ENCODE results near the gene RALGAPA1.
"Not testable (repeated sequence)": the region's sequence is repeated elsewhere in the genome, so short reads cannot be mapped to it uniquely, and the experiment has no call there.

The RALGAPA1 gene

GRCh38 chr14:35741345-35742031 lies 67.6 kb downstream of the RALGAPA1 start:
- H3K36me3 ChIP-seq (ENCODE audit: insufficient read depth, low read length): no peaks in the 10 kb centered on the region
- no peaks in the 10 kb centered on the region for H3F3A ChIP-seq (ENCODE audit: insufficient read depth, low read length)
- no peak overlapping the region for H3K4me3 ChIP-seq (ENCODE audit: low read depth, low read length, poor library complexity, severe bottlenecking)

GRCh38 chr14:35740215-35740614 lies 68.9 kb downstream of the RALGAPA1 start:
- H3K9ac ChIP-seq (ENCODE audit: low read length): no peak overlapping the region
- no peaks in the 10 kb centered on the region for H3K79me2 ChIP-seq (ENCODE audit: insufficient read depth, low read length)
- H3K9me3 ChIP-seq (ENCODE audit: low read length): no peaks in the 10 kb centered on the region
- H3F3A ChIP-seq (ENCODE audit: insufficient read depth, low read length): no peaks in the 10 kb centered on the region
- no peak overlapping the region for H3K4me2 ChIP-seq (ENCODE audit: low read length)
- no peak overlapping the region for H2AFZ ChIP-seq (ENCODE audit: low read length)
- H3K27ac ChIP-seq (ENCODE audit: low read depth, low read length, poor library complexity, severe bottlenecking): no peak overlapping the region
- H3K9me2 ChIP-seq (ENCODE audit: low read depth, low read length): no peaks in the 10 kb centered on the region
- no peak for TF ChIP-seq CTCF (IDR thresholded peaks at IDR 0.05; ENCODE audit: low read length)
- TF ChIP-seq EZH2 (IDR thresholded peaks at IDR 0.05; ENCODE audit: borderline replicate concordance, low read length): no peak
- H4K20me1 ChIP-seq (ENCODE audit: insufficient read depth, low read length): no peaks in the 10 kb centered on the region
- H3K4me1 ChIP-seq (ENCODE audit: insufficient read depth, low read length, severe bottlenecking): no peaks in the 10 kb centered on the region
- no peaks in the 10 kb centered on the region for H3K36me3 ChIP-seq (ENCODE audit: insufficient read depth, low read length)
- no peaks in the 10 kb centered on the region for H3K27me3 ChIP-seq (ENCODE audit: insufficient read depth, low read length)
- H3K4me3 ChIP-seq (ENCODE audit: low read depth, low read length, poor library complexity, severe bottlenecking): no peak overlapping the region

More at GRCh38 chr14:35741345-35742031, 67.6 kb downstream of the RALGAPA1 start:
- H3K27ac ChIP-seq (ENCODE audit: low read depth, low read length, poor library complexity, severe bottlenecking): no peak overlapping the region
- H3K27me3 ChIP-seq (ENCODE audit: insufficient read depth, low read length): no peaks in the 10 kb centered on the region
- H4K20me1 ChIP-seq (ENCODE audit: insufficient read depth, low read length): no peaks in the 10 kb centered on the region
- H3K9me3 ChIP-seq (ENCODE audit: low read length): no peaks in the 10 kb centered on the region
- no peak overlapping the region for H3K9ac ChIP-seq (ENCODE audit: low read length)
- H3K79me2 ChIP-seq (ENCODE audit: insufficient read depth, low read length): no peaks in the 10 kb centered on the region
- TF ChIP-seq CTCF (IDR thresholded peaks at IDR 0.05; ENCODE audit: low read length): no peak
- no peak for TF ChIP-seq EZH2 (IDR thresholded peaks at IDR 0.05; ENCODE audit: borderline replicate concordance, low read length)
- no peaks in the 10 kb centered on the region for H3K4me1 ChIP-seq (ENCODE audit: insufficient read depth, low read length, severe bottlenecking)
- no peak overlapping the region for H2AFZ ChIP-seq (ENCODE audit: low read length)
- H3K4me2 ChIP-seq (ENCODE audit: low read length): no peak overlapping the region
- H3K9me2 ChIP-seq (ENCODE audit: low read depth, low read length): no peaks in the 10 kb centered on the region

GRCh38 chr14:35735163-35735562 lies 73.9 kb downstream of the RALGAPA1 start:
- not testable (repeated sequence) for H3K4me3 ChIP-seq (ENCODE audit: low read depth, low read length, poor library complexity, severe bottlenecking); H3K27ac ChIP-seq (ENCODE audit: low read depth, low read length, poor library complexity, severe bottlenecking); H3K36me3 ChIP-seq (ENCODE audit: insufficient read depth, low read length); H3K9me2 ChIP-seq (ENCODE audit: low read depth, low read length); H3K4me2 ChIP-seq (ENCODE audit: low read length); H3K79me2 ChIP-seq (ENCODE audit: insufficient read depth, low read length); H4K20me1 ChIP-seq (ENCODE audit: insufficient read depth, low read length); H3F3A ChIP-seq (ENCODE audit: insufficient read depth, low read length); H2AFZ ChIP-seq (ENCODE audit: low read length); H3K9me3 ChIP-seq (ENCODE audit: low read length); H3K27me3 ChIP-seq (ENCODE audit: insufficient read depth, low read length); H3K4me1 ChIP-seq (ENCODE audit: insufficient read depth, low read length, severe bottlenecking); H3K9ac ChIP-seq (ENCODE audit: low read length)

- not testable (repeated sequence) for H2AFZ ChIP-seq (ENCODE audit: low read length); H3K4me1 ChIP-seq (ENCODE audit: insufficient read depth, low read length, severe bottlenecking); H3K9ac ChIP-seq (ENCODE audit: low read length); H3K9me3 ChIP-seq (ENCODE audit: low read length); H4K20me1 ChIP-seq (ENCODE audit: insufficient read depth, low read length); H3K4me3 ChIP-seq (ENCODE audit: low read depth, low read length, poor library complexity, severe bottlenecking); H3K27ac ChIP-seq (ENCODE audit: low read depth, low read length, poor library complexity, severe bottlenecking); H3K4me2 ChIP-seq (ENCODE audit: low read length); H3K36me3 ChIP-seq (ENCODE audit: insufficient read depth, low read length); H3F3A ChIP-seq (ENCODE audit: insufficient read depth, low read length); H3K79me2 ChIP-seq (ENCODE audit: insufficient read depth, low read length); H3K9me2 ChIP-seq (ENCODE audit: low read depth, low read length); H3K27me3 ChIP-seq (ENCODE audit: insufficient read depth, low read length)
These were observed 75.6 kb downstream of the RALGAPA1 start for GRCh38 chr14:35733510-35733909.
